ENCODE data around the gene CRHR2.

The CRHR2 gene

DNA sequence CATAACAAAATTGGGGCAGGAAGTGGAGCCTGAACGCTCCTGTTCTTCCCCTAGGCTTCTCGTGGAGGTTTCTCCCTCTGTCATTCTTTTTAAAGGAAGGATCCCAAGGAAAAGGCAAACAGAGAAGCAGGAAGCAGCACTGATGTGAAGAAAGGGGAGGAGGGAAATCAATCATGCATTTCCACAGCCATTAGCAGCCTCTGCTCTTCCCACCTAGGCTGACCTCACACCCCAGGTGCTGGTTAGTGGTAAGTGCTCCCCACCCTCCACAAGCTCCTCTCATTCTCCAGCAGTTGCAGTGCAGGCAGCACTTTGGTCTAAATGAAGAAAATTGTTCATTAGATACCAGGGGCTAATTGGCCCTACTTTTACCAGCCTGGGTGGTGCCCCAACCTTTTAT lies 2.6 kb downstream of the CRHR2 start:
- H3K27ac Mint-ChIP-seq: no peak overlapping the region
- H3K4me1 Mint-ChIP-seq (ENCODE audit: low read depth): peaks cover 5% of the 10 kb centered on the region
- H3K27me3 Mint-ChIP-seq (ENCODE audit: low read depth): peaks cover 72% of the 10 kb centered on the region
- no peaks in the 10 kb centered on the region for H3K9me3 Mint-ChIP-seq
- no peaks in the 10 kb centered on the region for H3K36me3 Mint-ChIP-seq (ENCODE audit: low read depth)
- no peak overlapping the region for H3K4me3 Mint-ChIP-seq

DNA sequence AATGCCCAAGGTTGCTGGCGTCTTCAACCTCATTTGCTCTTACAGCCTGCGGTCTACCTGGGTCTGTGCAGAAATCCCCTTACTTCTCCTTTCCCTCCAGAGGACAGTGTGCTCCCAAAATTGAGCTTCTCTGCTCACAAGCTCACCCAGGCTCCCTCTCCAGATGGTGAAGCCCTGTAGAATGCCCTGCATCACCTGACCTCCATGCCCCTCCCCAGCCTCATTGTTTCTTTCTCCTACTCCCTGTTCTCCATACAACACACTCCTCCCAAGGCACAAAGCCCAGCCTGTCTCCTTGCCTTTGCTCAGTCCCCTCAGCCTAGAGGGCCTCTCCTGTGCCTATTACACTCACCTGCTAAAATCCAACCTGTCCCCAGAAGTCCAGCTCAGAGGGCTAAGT lies 3.5 kb downstream of the CRHR2 start:
- Mint-ChIP-seq H3K4me1 (ENCODE audit: low read depth) (peaks cover 5% of the 10 kb centered on the region), H3K9me3 (no peaks in the 10 kb centered on the region), H3K27ac (no peak overlapping the region), H3K4me3 (no peak overlapping the region), H3K36me3 (ENCODE audit: low read depth) (no peaks in the 10 kb centered on the region), H3K27me3 (ENCODE audit: low read depth) (peaks cover 63% of the 10 kb centered on the region)

DNA sequence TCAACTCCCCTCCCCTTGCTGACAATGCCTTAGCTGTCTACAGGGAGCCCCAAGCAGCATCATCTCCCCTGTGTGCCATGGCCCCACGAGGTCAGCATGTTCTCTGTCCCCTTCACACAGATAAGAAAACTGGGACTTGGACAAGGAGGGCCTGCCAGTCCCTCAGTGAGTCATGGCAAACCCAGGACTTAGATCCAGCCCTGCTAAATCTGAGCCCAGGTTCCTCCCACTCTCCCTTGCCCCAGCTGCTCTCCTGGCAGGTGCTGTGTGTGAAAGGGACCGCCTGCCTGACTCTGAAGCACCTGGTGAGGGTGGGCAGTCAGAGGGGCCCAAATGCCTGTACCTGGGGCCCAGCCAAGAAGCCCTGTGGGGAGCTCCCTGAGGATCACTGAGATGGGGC lies 7.4 kb downstream of the CRHR2 start:
- no peaks in the 10 kb centered on the region for H3K4me1 Mint-ChIP-seq (ENCODE audit: low read depth)
- peaks cover 32% of the 10 kb centered on the region for H3K27me3 Mint-ChIP-seq (ENCODE audit: low read depth)
- no peaks in the 10 kb centered on the region for H3K9me3 Mint-ChIP-seq
- no peak overlapping the region for H3K4me3 Mint-ChIP-seq
- no peak overlapping the region for H3K27ac Mint-ChIP-seq
- no peaks in the 10 kb centered on the region for H3K36me3 Mint-ChIP-seq (ENCODE audit: low read depth)

DNA sequence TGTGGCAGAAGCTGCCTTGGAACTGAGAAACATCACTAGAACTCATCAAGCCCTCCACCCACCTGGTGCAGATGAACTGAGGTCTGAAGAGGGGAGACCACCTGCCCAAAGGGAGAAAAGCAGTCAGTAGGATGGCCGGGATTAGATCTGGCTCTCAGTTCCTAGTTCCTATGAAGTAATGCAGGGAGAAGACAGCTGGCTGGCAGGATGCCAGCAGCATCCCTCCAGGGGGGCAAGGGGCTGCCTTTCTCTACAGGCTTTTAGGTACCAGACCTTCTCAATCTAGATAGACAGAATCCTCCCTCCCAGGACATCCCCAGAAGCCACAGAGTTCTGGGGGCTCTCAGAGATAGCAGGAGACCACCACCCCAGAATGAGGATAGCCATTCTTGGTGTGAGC lies 7.8 kb downstream of the CRHR2 start:
- Mint-ChIP-seq H3K27ac (no peak overlapping the region), H3K4me3 (no peak overlapping the region), H3K27me3 (ENCODE audit: low read depth) (peaks cover 33% of the 10 kb centered on the region), H3K36me3 (ENCODE audit: low read depth) (no peaks in the 10 kb centered on the region), H3K9me3 (no peaks in the 10 kb centered on the region), H3K4me1 (ENCODE audit: low read depth) (no peaks in the 10 kb centered on the region)

DNA sequence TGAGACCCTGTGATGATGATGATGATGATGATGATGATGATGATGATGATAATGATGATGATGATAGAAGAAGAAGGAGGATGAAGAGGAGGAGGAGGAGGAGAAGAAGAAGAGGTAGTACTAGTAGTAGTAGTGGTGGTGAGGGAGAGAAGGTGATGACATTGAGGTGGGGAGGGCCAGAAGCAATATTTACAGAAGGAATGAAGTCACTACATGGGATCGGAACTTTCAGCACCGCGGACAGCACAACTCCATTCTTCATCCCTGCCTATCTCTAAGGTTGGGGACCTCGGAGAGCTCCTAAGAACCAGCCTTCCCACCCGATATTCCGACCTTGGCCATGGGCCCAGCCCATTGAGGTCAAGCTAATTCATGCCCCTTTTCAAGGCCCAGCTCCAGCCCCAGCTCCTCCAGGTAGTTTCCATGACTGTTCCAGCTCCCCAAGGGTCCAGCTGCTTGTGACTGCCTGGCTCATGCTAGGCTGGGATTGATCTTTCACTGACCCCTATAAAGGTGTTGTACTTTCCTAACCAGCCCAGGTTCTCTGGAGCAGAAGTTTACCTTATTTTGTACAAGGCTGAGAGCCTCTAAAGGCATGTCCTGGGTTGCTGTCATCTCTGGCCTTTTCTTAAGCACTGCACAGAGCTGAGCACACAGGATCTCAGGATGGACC lies 10.3 kb downstream of the CRHR2 start:
- H3K36me3 Mint-ChIP-seq (ENCODE audit: low read depth): no peaks in the 10 kb centered on the region
- no peaks in the 10 kb centered on the region for H3K4me1 Mint-ChIP-seq (ENCODE audit: low read depth)
- H3K4me3 Mint-ChIP-seq: no peak overlapping the region
- H3K27ac Mint-ChIP-seq: no peak overlapping the region
- no peaks in the 10 kb centered on the region for H3K9me3 Mint-ChIP-seq
- H3K27me3 Mint-ChIP-seq (ENCODE audit: low read depth): peaks cover 18% of the 10 kb centered on the region

DNA sequence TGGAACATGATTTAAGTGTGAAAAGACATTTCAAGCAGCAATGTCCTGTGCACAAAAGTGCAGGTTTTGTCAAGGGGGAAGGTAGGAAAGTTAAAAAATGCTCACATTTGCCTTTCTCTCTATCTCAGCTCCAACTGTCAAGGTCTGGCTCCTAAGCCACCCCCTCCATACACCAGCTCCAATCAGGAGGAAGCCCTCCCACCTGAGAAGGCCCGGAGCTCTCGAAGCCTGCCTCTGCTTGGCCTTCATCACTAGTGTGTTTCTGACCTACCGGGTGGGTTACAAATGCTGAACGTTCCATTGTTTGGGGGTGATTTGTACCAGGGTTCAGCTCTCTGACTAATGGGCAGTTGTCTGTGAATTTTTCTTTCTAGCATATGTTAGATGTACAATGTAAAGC lies 14.2 kb downstream of the CRHR2 start:
- H3K4me3 Mint-ChIP-seq: no peak overlapping the region
- H3K27ac Mint-ChIP-seq: no peak overlapping the region
- H3K9me3 Mint-ChIP-seq: no peaks in the 10 kb centered on the region
- H3K4me1 Mint-ChIP-seq (ENCODE audit: low read depth): no peaks in the 10 kb centered on the region
- peaks cover 6% of the 10 kb centered on the region for H3K27me3 Mint-ChIP-seq (ENCODE audit: low read depth)
- H3K36me3 Mint-ChIP-seq (ENCODE audit: low read depth): no peaks in the 10 kb centered on the region

DNA sequence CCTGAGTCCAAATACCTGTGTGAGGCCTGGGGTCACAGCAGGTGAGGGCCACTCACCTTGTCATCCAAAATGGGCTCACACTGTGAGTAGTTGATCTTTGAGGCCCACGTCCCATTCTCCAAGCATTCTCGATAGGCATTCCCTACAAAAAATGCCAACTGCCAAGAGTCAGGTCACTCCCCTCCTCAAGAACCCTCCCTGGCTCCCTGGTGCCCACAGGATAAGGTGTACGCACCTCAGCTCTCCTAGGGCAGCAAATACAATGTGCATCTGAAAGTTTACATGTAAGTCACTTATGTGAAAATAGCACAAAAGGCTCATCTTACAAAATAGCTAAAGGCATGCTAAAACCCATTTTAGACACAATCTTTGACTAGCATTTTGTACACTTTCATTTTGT lies 15.1 kb downstream of the CRHR2 start:
- H3K9me3 Mint-ChIP-seq: no peaks in the 10 kb centered on the region
- H3K36me3 Mint-ChIP-seq (ENCODE audit: low read depth): no peaks in the 10 kb centered on the region
- no peak overlapping the region for H3K27ac Mint-ChIP-seq
- peaks cover 6% of the 10 kb centered on the region for H3K27me3 Mint-ChIP-seq (ENCODE audit: low read depth)
- H3K4me3 Mint-ChIP-seq: no peak overlapping the region
- H3K4me1 Mint-ChIP-seq (ENCODE audit: low read depth): no peaks in the 10 kb centered on the region

DNA sequence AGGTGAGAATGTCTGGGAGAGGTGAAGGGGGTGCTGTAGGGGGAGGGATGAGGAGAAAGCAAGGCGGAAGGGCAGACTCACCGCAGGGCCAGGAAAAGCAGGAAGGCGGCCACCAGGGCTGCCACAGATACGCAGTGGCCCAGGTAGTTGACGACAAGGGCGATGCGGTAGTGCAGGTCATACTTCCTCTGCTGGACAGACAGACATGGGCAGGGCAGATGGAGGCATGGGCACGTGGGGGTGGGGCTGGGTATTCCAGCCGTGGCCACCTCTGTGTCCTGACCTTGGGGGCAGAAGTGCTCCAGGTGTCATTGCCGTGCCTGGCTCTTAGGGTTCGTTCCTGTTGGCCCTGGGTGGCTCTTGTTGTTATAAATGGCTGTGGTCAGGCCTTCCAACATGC lies 16.8 kb downstream of the CRHR2 start:
- peaks cover 3% of the 10 kb centered on the region for H3K27me3 Mint-ChIP-seq (ENCODE audit: low read depth)
- H3K4me1 Mint-ChIP-seq (ENCODE audit: low read depth): no peaks in the 10 kb centered on the region
- no peaks in the 10 kb centered on the region for H3K36me3 Mint-ChIP-seq (ENCODE audit: low read depth)
- no peaks in the 10 kb centered on the region for H3K9me3 Mint-ChIP-seq
- H3K27ac Mint-ChIP-seq: no peak overlapping the region
- no peak overlapping the region for H3K4me3 Mint-ChIP-seq

DNA sequence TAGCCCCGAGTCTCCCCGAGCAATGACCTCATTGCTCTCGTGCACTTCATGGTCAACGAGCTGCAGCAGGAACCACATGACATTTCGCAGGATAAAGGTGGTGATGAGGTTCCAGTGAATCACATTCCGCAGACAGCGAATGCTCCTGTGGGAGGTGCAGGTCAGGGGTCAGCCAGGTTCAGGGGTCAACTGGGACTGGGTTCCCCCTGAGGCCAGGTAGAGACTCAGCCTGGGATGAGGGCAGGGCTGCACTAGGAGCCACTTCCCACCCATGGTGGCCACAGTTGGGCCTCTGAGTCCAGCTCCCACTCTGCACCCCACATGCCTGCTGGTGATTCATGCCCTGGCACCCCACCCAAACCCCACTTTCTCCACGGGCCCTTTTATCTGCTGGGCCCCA lies 17.2 kb downstream of the CRHR2 start:
- Mint-ChIP-seq H3K4me3 (no peak overlapping the region), H3K27ac (no peak overlapping the region), H3K4me1 (ENCODE audit: low read depth) (no peaks in the 10 kb centered on the region), H3K9me3 (no peaks in the 10 kb centered on the region), H3K27me3 (ENCODE audit: low read depth) (peaks cover 3% of the 10 kb centered on the region), H3K36me3 (ENCODE audit: low read depth) (no peaks in the 10 kb centered on the region)

DNA sequence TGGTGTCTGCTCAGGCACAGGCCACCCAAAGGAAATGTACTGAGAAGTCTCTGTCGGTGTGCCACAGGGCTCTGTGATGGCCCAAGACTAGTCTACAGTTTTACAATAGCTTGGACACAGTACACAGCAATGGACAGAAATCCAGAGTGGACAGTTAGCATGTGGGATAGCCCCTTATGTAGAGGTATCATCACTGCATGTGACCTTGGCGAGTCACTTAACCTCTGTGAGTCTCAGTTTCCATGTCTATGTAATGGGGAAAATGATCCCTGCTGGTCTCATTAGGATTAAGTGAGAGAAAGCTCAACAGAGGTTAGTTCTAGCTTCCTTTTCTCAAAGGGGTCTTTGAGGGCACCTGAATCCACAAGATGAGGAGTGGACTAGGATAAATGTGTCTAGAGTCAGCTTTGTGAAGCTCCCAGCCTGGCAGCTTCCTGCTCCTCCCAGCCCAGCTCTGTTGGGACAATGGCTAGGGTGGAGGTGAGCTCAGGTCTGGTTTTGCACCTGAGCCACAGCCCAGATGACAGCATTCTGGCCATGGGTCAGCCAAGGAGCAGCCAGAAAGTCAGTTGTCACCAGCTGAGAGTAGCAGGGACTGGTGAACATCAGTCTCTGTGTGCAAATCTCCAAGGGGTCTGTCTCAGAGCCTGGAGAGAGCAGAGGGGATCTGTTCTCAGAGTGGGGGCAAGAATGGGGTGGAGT lies 17.9 kb downstream of the CRHR2 start:
- H3K36me3 Mint-ChIP-seq (ENCODE audit: low read depth): no peaks in the 10 kb centered on the region
- H3K27me3 Mint-ChIP-seq (ENCODE audit: low read depth): no peaks in the 10 kb centered on the region
- H3K4me1 Mint-ChIP-seq (ENCODE audit: low read depth): no peaks in the 10 kb centered on the region
- no peaks in the 10 kb centered on the region for H3K9me3 Mint-ChIP-seq
- no peak overlapping the region for H3K4me3 Mint-ChIP-seq
- H3K27ac Mint-ChIP-seq: no peak overlapping the region

DNA sequence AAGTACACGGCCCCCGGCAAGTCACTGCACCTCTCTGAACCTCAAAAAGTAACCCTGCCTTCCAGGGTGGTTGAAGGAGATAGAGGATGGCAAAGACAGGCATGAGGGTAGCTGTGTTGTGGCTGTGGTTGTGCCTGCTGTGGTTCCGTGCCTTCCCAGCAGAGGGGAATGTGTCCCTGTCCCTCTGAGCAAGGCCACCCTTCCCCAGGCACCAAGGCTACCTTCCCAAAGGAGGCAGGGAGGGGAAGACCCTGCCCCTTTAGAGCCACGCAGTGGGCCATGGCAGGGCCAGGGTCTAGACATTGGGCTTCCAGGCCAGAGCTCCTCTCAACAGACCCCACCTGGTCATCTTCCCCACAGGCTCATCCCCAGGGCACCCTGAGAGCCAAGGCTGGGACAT lies 18.8 kb downstream of the CRHR2 start:
- Mint-ChIP-seq H3K27ac (no peak overlapping the region), H3K36me3 (ENCODE audit: low read depth) (no peaks in the 10 kb centered on the region), H3K4me1 (ENCODE audit: low read depth) (no peaks in the 10 kb centered on the region), H3K9me3 (no peaks in the 10 kb centered on the region), H3K4me3 (no peak overlapping the region), H3K27me3 (ENCODE audit: low read depth) (no peaks in the 10 kb centered on the region)

DNA sequence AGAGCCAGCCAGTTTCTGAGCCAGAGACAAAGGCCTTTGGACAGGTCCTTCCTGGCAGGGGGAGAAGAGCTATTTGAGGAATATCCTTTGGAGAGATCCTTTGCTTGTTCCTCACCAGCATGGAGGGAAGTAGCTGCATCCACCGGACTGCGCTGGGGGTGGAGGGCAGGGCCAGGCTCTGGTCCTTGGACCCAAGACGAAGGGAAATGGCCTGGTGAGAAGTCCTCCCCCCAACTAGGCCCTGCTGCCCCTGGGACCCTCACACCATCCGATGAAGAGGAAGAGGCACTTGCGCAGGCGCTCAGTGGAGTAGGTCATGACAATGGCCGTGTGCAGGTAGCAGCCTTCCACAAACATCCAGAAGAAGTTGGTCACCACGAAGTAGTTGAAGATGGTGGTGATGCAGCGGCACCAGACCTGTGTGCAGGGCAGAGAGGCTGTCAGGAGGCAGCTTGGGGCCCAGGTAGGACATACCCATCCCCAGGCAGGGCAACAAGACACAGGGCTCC lies 19.8 kb downstream of the CRHR2 start:
- Mint-ChIP-seq H3K27me3 (ENCODE audit: low read depth) (no peaks in the 10 kb centered on the region), H3K4me3 (no peak overlapping the region), H3K9me3 (no peaks in the 10 kb centered on the region), H3K4me1 (ENCODE audit: low read depth) (no peaks in the 10 kb centered on the region), H3K36me3 (ENCODE audit: low read depth) (no peaks in the 10 kb centered on the region), H3K27ac (no peak overlapping the region)

DNA sequence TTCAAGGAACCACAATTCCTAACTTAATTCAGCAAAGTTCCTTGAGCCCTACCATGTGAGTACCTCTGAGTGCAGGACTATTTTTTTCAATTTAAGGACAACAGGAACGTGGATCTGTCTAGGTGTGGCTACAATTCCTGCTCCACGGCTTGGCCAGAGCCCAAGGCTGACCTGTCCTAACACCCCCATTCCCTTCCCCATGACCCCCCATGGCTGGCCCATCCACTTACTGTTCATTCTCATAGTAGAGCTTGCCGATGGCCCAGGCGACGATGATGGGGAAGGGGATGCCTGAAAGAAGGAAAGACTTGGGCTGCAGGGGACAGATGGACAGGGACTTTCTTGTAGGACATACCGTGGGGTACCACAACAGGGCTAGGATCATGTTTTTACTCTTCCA lies 20.3 kb downstream of the CRHR2 start:
- H3K27me3 Mint-ChIP-seq (ENCODE audit: low read depth): no peaks in the 10 kb centered on the region
- no peaks in the 10 kb centered on the region for H3K4me1 Mint-ChIP-seq (ENCODE audit: low read depth)
- no peaks in the 10 kb centered on the region for H3K9me3 Mint-ChIP-seq
- H3K36me3 Mint-ChIP-seq (ENCODE audit: low read depth): no peaks in the 10 kb centered on the region
- H3K27ac Mint-ChIP-seq: no peak overlapping the region
- H3K4me3 Mint-ChIP-seq: no peak overlapping the region

DNA sequence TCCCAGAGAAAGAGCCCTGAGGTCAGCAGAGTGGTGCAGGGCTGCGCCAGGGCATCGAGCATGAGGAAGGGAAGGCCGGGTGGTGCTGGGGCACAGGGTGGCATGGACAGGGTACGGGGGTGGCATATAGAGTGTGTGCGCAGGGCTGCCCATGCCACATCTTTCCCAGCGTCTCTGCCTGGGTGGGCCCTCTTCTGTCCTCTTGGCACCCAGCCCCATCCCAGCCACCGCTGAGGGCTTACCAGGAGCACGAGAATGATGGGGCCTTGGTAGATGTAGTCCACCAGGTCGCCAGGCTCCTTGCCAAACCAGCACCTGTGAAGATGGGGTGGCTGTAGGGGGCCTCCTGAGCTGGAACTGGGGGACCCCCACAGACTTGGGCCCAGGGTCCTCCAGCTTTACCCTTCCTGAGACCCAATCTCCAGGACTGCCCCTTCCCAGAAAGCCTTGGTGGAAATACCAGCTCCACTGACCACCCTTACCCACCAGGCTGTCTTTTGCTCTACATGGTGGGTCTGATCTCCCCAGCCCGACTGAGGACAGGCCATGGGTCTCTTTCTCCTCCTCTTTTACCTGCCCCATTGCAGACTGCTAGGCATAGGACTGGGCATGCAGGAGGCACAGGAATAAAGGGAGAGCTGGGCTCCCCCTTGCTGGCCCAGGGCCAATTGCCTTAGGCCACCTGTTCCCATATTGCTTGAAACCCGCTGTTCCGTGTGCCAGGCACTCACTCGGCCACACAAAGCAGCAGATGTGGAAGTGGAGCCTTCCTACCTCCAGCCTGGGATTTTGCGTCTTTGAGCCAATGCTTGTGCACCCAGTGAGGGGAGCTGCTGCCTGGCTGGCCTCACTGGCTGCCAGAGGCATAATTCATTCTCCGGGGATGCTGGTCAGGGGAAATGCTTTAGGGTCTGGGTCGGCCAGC lies 21.7 kb downstream of the CRHR2 start:
- Mint-ChIP-seq H3K4me1 (ENCODE audit: low read depth) (no peaks in the 10 kb centered on the region), H3K4me3 (no peak overlapping the region), H3K36me3 (ENCODE audit: low read depth) (no peaks in the 10 kb centered on the region), H3K9me3 (no peaks in the 10 kb centered on the region), H3K27me3 (ENCODE audit: low read depth) (no peaks in the 10 kb centered on the region), H3K27ac (no peak overlapping the region)

DNA sequence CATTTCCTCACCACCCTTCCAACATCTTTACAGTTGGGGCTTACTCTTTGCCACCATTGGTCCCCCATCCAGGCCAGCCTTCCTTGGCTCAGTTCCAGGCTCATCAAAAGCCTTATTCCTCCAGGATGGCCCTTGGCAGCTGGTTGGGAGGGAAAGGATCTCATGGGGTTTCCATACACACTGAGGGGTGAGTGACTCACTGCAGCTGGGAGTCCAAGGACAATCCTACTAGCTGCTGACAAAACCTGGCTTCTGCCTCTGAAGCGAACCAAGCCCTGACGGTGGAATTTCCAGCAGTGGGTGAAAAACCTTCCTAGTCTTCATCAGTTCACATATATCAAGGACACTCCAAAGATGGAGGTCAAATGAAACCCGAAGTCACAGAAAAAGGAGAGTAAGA lies 22.9 kb downstream of the CRHR2 start:
- no peak overlapping the region for H3K4me3 Mint-ChIP-seq
- H3K9me3 Mint-ChIP-seq: no peaks in the 10 kb centered on the region
- H3K36me3 Mint-ChIP-seq (ENCODE audit: low read depth): no peaks in the 10 kb centered on the region
- H3K27ac Mint-ChIP-seq: no peak overlapping the region
- no peaks in the 10 kb centered on the region for H3K4me1 Mint-ChIP-seq (ENCODE audit: low read depth)
- H3K27me3 Mint-ChIP-seq (ENCODE audit: low read depth): no peaks in the 10 kb centered on the region
